Activated CD4-positive, CD25-positive, alpha-beta regulatory T cell treated with anti-CD3 and anti-CD28 coated beads, Interleukin-2, amount 50 U/mL, for 72 hours (primary cell): Measurements from ENCODE around the gene TMEM59L.

Experiments used
- DNase-seq: peaks from one replicate; pipeline ENCODE4 v3.0.0; 2021

The TMEM59L gene

DNA sequence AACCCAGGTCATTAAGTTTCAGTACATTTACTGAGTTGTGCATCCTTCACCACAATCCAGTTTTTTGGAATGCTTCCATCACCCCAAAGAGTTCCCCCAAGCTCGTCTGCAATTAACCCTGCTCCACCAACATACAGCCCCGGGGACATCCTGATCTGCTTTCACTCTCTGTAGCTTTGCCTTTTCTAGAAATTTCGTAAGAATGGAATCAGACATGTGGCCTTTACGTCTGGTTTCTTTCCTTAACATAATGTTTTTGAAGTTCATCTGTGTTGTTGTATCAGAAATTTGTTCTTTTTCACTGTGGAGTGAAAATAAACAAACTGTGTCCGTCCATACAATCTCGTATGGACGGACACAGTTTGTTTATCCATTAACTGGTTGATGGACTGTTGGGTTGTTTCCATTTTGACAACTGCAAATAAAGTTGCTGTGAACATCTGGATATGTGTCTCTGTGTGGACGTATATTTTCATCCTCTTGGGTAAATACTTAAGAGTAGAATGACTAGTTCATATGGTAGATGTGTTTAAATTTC, 27.1 kb downstream of the TMEM59L start:
- DNase-seq = no peak

DNA sequence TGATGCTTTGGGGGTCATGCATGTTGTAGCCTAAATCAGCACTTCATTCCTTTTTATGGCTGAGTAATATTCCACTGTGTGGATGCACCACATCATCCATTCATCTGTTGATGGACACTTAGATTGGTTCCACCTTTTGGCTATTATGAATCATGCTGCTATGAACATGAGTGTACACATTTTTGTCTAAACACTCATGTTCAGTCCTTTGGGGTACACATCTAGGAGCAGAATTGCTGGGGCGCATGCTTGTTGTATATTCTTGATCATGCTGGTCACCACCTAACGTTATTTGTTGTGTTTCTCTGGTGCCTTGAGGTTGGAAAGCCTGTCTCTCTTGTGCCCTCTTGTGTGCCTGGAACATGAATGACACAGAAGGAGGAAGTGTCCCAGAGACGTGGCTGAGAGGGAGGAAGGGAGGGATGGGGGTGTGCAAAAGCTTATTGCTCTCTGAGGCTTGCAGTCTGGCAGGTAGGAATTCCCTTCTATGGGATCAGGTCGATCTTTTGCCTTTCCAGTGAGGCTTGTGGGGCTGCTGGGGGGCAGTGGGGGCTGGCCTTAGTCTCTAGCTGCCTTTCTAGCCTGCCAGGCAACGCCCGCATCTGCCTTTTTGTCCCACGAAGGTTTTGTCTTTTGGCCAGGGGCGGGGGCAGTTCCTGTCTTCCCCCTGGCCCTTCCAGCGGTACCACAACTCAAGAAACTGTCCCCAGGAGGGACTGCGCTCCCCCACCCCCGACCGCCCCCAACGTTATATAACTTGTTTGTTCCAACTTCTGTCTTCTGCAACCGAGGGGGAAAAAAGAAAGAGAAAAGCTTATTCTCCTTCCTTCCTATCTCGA, 31.7 kb downstream of the TMEM59L start:
- no peak for DNase-seq

DNA sequence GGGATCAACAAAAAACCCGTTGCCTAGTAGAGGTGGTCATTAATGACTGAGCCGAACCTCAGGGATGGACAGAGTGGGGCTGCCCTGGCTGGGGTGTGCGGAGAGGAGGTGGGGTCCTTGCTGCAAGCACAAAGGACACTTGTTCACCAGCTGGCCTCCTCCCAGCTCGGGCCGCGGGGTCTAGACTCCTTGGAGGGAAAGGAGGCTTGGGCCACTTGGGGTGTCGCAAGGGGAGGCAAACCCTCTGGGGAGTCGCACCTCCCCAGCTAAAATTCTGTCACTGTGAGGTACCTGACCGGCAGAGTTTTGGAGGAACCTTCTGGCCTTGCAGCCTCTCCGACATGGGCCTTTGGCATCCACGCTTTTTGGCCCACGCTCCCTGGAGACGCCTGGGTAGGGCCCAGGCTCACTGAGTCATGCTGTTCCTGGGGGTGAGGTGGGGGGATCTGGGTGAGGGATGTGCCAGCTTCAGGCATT, 32.4 kb downstream of the TMEM59L start:
- no peak for DNase-seq

DNA sequence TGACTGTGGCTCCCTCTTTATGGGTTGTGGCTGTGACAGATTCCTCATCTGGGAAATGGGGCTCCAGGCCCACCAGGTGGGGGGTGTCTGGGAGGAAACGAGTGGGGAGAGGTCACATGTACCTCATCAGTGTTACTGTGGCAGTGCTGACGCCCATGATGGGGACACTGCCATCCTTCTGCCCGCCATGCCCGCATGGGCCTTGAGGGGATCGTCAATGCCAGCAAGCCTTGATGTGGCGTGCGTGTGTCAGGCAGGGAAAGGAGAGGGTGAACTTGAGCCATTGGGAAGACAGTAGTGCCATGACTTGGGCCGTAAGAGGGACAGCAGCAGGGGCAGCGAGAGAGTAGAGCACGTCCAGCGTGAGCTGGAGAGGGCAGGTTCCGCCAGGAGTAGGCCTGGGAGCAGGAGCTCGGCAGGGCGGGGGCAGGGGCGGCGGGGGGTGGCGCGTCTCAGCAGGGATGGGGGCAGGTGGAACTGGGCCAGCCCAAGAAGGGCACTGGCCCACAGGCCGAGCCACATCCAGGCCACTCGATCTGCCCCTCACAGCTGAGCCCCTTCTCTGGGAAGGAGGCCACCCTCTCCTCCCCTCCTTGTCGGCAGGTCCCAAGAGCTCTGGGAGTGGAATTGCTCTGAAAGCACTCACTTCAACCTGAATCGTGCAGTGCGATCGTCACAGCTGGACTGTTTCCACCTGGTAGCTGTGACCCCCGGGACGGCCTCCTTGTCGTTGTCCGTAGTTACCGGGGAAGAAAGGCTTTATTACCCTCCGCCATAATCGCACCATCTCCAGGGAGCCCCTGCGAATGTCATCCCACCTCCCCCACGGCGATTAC, 34.1 kb downstream of the TMEM59L start:
- DNase-seq = no peak

DNA sequence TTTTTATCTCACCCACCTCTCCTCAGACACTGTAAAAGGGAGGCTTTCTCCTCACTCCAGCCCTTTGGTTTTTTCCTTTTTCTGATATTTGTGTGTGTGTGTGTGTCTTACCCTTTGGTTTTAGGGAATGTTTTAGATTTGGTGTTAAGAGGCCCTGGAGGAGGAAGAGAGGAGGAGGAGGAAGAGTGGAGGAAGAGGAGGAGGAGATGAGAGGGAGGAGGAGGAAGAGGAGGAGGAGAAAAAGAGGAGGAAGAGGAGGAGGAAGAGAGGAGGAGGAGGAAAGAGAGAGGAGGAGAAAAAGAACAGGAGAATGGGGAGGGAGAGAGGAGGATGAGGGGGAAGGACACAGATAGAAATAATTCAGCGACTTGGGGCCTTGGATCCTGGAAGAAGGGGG, 34.7 kb downstream of the TMEM59L start:
- DNase-seq = no peak

DNA sequence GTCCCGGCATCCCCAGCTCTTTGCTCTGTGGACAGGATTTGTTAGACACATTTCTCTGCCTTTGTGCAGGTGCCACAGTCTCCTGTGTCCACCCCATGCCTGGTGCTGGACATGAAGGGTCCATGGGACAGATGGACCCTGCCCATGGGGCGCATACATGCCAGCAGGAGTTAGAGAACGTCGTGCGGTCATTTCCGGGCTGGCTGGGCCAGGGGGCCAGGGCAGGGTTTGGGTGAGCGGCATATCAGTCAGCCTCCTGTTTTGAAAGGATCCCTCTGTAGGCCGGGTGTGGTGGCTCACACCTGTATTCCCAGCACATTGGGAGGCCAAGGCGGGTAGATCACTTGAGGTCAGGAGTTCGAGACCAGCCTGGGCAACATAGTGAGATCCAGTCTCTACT, 35.1 kb downstream of the TMEM59L start:
- DNase-seq = no peak

DNA sequence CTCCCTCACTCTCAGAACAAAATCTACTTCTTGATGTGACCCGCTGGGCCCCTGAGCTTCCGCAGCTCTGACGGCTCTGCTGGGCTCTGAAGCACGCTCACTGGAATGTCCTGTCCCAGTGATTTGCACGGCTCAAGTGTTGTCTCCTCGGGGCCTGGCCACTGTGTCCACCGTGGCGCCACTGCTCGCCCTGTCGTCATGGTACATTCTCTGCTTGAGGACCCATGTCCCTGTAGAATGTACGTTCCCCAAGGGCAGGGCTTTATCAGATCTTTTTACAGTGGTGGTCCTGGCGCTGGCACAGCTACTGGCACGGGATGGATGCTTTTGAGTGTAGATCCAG, 36.3 kb downstream of the TMEM59L start:
- no peak for DNase-seq

DNA sequence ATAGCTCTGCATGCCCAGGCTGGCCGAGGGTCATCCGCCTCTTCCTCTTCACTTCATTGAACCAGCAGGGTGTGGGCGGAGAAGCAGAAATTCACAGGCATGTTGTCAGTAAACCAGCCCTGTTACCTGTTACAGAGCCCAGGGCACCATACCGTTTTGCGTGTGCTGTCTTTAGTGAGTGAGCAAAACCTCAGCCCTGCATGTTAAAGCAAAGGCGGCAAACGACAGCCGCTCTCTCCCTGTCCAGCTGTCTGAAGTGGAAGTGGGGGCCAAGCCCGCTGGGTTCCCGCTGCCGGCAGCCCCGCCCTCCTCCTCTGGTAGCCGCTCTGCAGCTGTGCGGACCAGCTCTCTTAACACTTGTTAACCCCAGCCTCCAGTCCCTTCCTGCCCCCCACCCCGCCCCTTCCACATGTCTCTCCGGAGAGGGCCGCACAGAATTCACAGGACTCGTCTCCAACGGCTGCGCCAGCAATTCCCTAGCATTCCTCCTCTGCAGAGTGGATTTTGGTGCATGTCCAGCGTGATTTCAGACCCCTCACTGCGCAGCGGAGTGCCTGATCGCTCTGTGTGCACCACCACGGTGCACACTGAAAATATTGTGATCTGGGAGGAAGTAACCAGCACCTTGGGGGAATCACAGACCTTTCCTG, 36.8 kb downstream of the TMEM59L start:
- no peak for DNase-seq

DNA sequence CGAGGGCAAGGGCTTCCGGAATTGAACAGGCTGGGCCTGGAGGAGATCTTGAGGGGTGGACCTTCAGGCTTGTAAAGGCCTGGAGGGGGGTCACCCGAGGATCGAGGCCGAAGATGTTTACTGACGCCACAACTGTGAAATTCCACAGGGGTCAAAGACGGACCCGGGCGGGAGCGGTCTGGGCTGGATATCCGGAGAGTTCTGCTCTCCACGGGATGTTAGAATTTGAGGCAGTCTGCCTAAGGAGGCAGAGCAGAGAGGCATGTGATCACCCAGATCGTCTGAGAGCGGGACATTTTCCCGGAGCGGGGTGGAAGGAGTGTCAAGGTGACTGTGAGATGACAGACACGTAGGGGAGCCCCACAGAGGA, 37.3 kb downstream of the TMEM59L start:
- DNase-seq = no peak

DNA sequence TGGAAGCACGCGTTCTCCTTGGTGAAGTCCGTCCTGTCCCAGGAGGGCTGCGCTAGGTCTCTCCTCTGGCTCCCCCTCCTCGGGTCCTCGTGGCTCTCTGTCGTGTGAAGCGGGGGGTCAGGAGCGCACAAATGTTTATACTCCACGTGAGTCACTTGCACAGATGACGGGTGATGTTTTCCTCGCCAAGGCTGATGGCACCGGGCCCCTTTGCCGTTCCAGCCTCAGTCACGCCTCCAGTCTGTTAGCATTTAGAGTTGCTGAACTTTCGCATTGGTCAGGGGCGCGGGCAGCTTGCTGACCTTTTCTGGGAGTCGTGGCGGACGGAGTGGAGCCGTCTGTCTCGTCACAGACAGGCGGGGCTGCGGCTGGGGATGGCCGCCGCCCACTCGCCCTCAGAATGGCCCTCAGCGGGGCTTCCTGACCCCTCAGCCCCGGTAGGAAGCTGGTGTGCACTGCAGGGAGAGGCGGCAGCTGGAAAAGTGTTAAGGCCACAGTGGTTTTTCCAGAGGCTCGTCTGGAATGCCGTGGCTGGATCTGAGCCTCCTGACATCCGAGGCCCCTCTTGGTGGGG, 37.9 kb downstream of the TMEM59L start:
- no peak for DNase-seq

DNA sequence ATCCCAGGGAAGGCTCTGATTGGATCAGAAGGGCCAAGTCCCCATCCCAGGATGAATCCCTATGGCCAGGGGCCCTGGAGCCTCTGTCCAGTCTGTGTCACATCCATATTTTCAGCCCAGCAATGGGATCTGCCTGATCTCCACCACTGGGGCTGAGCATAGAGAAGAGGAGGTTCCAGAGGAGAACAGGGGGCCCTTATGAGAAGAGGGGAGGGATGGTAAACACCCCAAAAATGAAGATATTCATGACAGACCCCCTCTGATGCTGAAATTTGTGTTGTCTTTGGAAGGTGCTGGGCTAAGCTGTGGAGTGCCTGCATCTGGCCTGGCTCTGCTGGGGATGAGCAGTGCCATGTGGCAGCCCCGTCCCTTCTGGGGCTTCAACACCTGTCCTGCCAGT, 38.6 kb downstream of the TMEM59L start:
- DNase-seq = no peak

DNA sequence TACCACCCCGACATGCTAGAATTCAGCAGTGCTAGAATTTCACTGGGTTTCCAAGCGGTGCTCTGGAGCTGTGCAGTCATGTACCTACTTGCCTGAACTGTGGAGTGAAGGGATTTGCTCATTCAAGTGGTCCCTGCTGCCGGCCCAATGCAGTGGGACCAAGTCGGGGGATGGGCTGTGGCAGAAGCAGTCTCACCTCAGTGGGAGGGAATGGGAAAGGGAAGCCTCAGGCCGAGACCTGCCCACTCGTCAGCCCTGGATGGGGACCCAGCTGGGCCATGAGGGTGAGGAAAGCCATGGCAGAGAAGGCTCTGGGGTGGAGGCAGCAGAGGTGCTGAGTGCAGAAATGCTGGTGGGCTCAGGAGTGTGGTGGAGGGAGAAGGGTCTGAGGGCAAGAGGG, 39.1 kb downstream of the TMEM59L start:
- no peak for DNase-seq

DNA sequence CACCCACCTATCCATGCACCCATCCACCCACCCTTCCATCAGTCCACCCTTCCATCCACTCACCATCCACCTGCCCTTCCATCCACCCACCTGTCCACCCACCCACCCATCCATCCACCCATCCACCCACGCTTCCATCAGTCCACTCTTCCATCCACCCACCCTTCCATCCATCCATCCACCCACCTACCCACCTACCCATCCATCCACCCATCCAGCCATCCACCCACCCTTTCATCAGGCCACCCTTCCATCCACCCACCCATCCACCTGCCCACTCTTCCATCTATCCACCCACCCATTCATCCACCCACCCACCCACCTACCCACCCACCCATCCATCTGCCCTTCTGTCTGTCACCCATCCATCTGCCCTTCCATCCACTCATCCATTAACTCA, 41.2 kb downstream of the TMEM59L start:
- no peak for DNase-seq

DNA sequence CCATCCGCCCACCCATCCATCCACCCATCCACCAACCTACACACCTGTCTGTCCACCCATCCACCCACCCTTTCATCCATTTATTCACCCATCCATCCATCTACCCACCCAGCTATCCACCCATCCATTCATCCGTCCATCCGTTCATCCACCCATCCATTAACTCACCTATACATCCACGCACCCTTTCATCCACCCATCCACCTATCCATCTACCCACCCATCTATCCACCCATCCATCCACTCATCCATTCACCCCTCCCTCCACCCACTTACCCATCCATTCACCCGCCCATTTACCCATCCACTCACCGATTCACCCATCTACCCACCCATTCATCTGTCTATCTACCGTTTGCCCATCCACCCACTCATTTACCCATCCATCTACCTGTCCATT, 41.8 kb downstream of the TMEM59L start:
- DNase-seq = no peak

DNA sequence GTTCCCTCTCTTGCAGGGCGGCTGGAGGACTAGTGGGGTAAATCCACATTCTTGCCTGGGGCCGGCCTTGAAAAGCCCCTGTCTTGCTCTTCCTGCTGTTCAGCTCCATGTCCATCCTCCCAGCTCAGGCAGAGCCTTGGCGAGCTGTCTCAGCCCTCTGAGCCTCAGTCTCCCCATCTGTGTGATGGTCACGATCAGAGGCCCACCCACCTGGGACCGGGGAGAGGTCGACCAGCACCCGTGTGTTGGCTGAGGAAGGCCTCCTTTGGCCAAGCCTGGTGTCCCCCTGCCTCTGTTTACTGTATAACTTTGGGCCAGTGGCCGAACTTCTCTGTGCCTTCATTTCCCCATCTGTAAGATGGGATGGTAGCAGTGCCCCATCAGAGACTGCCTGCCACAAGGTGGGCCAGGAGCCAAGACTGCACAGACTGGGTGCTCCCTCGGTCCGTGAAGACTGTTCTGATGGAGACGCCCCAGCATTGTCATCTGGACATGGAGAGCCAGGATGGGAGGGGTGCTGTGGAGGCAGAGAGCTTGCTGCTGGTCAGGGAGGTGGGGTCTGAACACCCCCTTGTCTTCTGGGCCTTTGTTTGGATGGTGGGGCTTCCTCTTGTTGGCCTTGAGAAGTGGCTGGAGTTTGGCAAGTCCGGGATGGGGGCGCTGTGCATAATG, 42.6 kb downstream of the TMEM59L start:
- DNase-seq = no peak

DNA sequence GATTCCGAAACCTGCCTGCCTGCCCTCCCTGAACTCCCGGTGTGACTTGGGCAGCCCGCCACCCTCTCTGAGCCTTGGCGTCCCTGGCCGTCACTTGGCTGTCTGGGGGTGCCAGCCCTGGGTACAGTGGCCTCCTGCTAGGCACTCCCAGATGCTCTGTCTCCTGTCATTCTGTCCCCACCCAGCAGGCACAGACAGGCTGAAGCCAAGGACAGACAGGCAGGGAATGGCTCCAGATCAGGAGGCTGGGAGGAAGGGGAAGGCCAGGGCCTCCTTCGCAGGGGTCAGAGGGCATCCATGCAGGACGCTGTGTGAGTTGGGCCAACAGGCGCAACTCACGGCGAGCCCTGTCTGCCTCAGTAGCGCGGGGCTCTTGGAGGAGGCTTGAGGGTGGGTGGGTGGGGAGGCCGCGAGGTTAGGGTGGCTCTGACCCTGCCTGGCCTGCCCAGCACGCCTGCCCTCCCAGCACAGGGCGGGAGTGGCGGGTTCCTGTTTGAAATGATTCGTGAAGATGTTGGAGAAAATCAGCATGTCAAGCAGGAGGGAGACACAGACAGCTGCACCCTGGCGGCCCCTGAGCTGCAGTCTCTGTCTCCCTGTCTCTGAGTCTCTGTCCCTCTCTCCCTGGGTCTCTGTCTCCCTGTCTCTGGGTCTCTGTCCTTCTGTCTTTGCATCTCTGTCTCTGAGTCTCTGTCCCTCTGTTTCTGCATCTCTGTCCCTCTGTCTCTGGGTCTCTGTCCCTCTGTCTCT, 43.8 kb downstream of the TMEM59L start:
- no peak for DNase-seq

DNA sequence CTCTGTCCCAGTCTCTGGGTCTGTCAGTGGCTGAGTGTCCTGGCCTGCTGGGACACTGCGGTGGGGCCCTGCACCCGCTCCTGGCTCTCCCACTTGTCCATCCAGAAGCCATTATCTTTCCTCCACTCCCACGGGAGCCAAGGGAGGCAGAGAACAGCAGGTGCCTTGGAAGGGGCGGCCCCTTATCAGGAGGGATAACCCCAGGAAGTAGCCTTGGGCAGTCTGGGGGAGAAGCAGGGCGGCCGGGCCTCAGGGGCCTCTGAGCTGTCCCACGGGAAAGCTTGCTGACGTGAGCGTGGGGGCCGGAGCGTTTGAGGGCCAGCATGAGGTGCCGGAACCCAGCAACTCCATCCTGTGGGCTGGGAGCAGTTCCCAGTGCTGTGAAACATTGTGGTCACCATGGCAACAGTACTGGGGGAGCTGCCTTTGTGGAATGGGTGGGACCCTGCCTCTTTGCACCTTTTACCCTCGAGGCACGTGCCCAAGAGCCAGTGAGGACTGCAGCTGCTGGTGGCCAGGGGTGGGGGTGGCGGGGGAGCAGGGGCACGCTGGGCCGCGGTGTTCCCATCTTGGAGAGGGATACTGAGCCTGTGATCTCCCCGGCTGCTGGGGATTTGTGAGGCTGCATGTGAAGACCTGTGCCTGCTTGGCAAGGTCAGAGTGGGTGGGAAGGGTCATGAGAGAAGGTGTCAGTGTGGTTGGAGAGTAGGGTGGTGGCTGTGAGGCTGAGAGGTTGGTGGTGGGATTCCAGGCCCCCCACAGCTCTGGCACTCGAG, 45.1 kb downstream of the TMEM59L start:
- no peak for DNase-seq

DNA sequence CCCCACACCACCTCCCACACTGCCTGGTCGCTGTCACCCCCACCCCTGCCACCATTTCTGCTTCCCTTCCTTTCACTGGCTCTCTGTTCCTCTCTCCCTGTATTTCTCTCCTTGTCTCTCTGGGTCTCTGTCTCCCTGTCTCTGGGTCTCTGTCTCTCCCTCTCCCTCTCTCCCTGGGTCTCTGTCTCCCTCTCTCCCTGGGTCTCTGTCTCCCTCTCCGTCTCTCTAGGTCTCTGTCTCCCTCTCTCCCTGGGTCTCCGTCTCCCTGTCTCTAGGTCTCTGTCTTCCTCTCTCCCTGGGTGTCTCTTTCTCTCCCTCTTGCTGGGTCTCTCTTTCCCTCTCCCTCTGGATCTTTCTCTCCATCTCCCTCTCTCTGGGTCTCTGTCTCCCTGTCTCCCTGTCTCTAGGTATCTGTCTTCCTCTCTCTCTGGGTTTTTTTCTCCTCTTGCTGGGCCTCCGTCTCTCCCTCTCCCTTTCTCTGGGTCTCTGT, 45.7 kb downstream of the TMEM59L start:
- no peak for DNase-seq

DNA sequence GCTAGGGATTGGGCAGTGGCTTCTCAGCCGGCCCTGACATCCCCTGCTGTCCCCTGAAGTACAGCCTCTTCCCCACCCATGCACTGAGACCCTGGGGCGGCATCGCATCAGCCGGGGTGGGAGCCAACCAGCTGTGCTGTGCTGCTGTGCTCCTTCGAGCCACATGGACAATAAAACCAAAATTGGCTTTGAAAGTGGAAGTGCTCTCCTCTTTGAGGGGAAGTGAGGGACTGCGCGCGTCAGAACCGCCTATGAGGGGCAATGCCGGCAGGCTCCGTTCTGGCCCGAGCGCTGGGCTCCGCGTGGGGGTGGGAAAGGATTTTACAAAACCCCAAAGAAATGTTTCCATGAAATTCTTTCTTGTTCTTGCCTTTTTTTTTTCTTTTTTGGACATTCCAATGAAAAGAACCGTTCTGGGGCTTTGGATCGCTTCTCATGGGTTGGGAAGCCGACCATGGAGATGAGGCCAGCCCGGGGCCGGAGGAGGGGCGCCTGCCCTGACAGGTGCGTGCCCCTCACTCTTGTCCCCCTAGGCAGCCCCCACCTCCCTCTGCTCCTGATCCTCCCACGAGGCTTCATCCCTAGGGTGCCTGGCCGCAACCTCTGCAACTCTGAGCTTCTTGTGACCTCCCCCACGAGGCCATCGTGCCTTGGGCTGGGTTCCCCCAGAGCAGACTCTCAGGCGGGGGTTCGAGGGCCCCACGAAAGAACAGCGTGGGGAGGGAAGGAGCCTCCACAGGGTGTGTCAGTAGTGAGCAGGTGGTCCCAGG, 46.8 kb downstream of the TMEM59L start:
- DNase-seq = no peak
